Measurements from ENCODE around the gene UBTF. TPM values are rescaled to one million over a fixed set of nuclear protein-coding genes. Genes with fewer than 3 reads are reported as not detected.

The UBTF gene
- total RNA-seq, 1 donor from 2014 or later: 23.7 TPM

DNA sequence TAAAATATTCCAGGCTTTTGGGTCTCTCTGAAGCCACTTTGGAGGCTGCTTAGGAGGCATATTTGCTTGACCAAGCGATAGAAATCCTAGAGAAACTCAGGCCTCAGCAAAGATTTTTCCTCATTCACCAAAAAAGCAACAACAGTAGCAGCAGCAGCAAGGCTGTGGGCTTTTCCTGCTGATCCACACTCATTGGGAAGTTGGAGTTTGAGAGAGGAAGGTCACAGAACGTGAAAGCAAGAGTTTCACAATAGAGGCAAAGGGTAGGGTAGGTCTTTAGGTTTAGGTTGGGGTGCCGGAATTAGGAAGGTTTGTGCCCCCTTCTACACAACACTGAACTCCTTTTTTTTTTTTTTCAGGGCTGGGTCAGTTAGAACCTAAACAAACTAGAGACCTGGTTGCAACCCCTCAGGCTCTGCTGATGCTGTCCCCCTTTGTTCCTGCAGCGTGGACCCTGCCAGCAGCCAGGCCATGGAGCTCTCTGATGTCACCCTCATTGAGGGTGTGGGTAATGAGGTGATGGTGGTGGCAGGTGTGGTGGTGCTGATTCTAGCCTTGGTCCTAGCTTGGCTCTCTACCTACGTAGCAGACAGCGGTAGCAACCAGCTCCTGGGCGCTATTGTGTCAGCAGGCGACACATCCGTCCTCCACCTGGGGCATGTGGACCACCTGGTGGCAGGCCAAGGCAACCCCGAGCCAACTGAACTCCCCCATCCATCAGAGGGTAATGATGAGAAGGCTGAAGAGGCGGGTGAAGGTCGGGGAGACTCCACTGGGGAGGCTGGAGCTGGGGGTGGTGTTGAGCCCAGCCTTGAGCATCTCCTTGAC lies 30.7 kb downstream of the UBTF start:
- H3K4me3 ChIP-seq: no peak overlapping the region
- H3K4me1 ChIP-seq: peaks cover 16% of the 10 kb centered on the region
- H3K79me2 ChIP-seq (ENCODE audit: low read depth): peaks cover 42% of the 10 kb centered on the region
- TF ChIP-seq EZH2phosphoT487 (IDR thresholded peaks at IDR 0.05): no peak
- TF ChIP-seq EZH2 (IDR thresholded peaks at IDR 0.05): no peak
- TF ChIP-seq, protein P1, sequence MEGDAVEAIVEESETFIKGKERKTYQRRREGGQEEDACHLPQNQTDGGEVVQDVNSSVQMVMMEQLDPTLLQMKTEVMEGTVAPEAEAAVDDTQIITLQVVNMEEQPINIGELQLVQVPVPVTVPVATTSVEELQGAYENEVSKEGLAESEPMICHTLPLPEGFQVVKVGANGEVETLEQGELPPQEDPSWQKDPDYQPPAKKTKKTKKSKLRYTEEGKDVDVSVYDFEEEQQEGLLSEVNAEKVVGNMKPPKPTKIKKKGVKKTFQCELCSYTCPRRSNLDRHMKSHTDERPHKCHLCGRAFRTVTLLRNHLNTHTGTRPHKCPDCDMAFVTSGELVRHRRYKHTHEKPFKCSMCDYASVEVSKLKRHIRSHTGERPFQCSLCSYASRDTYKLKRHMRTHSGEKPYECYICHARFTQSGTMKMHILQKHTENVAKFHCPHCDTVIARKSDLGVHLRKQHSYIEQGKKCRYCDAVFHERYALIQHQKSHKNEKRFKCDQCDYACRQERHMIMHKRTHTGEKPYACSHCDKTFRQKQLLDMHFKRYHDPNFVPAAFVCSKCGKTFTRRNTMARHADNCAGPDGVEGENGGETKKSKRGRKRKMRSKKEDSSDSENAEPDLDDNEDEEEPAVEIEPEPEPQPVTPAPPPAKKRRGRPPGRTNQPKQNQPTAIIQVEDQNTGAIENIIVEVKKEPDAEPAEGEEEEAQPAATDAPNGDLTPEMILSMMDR (IDR thresholded peaks at IDR 0.05): no peak
- H3K9me3 ChIP-seq (ENCODE audit: low read depth): no peaks in the 10 kb centered on the region
- peaks cover 41% of the 10 kb centered on the region for H3F3A ChIP-seq (ENCODE audit: low read depth)
- peaks cover 8% of the 10 kb centered on the region for H3K36me3 Mint-ChIP-seq
- H3K27ac Mint-ChIP-seq: no peak overlapping the region
- H3K4me2 ChIP-seq: peak overlapping the region; percentile 92
- H4K20me1 ChIP-seq (ENCODE audit: low read depth): peaks cover 23% of the 10 kb centered on the region
- H3K4me1 Mint-ChIP-seq: peaks cover 33% of the 10 kb centered on the region
- H3K27me3 ChIP-seq: no peaks in the 10 kb centered on the region
- H3K27me3 Mint-ChIP-seq (ENCODE audit: insufficient read depth, low read depth): peaks cover 14% of the 10 kb centered on the region
- H2AFZ ChIP-seq (replicated peaks): no peak overlapping the region
- H3K27ac ChIP-seq: no peak overlapping the region
- H3K9me3 Mint-ChIP-seq: no peaks in the 10 kb centered on the region
- peak overlapping the region; percentile 78 for H3K9ac ChIP-seq
- H3K4me3 Mint-ChIP-seq: peak overlapping the region; percentile 99
- no peak for DNase-seq (ENCODE audit: low spot score)
- no peaks in the 10 kb centered on the region for H3K36me3 ChIP-seq

DNA sequence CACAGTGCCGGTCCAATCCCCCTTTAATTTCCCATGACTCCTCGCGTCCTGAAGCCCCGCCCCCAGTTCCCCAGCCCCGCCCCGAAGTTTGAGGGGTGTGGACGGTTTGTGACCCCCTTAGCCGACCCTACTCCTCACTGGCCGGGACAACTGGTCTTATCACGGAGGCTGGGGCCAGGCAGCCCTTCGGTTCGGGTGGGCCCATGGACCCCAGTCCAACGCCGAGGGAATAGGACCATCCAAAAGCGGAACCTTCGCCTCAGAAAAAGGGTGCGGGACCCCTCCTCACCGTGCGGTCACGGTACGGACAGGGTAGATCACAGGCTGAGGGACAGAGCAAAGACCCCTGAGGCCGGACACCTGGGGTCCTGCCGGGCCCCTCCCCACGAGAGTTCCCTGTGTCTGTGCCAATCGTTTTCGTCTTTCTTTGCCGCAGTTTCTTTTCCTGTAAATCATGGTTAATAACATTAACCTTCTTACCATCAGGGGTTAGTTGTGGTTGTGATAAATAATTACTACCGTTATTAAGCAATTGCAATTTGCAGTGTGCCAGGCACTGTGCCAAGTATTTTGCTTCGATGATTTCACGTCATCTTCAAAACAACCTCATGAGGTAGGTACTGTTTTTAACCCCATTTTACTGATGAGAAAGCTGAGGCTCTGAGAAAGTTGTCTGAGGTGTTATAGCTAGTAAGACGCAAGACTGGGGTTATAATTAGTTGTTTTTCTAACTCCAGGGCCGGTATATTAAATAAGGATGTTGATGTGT lies 32.2 kb downstream of the UBTF start:
- peaks cover 16% of the 10 kb centered on the region for H3K4me1 ChIP-seq
- H2AFZ ChIP-seq (replicated peaks): peak overlapping the region; percentile 100
- Mint-ChIP-seq H3K9me3 (no peaks in the 10 kb centered on the region), H3K4me3 (peak overlapping the region; percentile 99), H3K36me3 (peaks cover 10% of the 10 kb centered on the region), H3K4me1 (peaks cover 35% of the 10 kb centered on the region), H3K27ac (peak overlapping the region; percentile 96), H3K27me3 (ENCODE audit: insufficient read depth, low read depth) (peaks cover 14% of the 10 kb centered on the region)
- peaks cover 56% of the 10 kb centered on the region for H3K79me2 ChIP-seq (ENCODE audit: low read depth)
- H3K4me2 ChIP-seq: peak overlapping the region; percentile 92
- no peak for TF ChIP-seq EZH2phosphoT487 (IDR thresholded peaks at IDR 0.05)
- no peak for TF ChIP-seq EZH2 (IDR thresholded peaks at IDR 0.05)
- TF ChIP-seq, protein P1 (IDR thresholded peaks at IDR 0.05): no peak
- peaks cover 33% of the 10 kb centered on the region for H3F3A ChIP-seq (ENCODE audit: low read depth)
- no peaks in the 10 kb centered on the region for H3K27me3 ChIP-seq
- peak overlapping the region; percentile 68 for H3K27ac ChIP-seq
- no peaks in the 10 kb centered on the region for H3K36me3 ChIP-seq
- H3K9ac ChIP-seq: peak overlapping the region; percentile 78
- peaks cover 36% of the 10 kb centered on the region for H4K20me1 ChIP-seq (ENCODE audit: low read depth)
- H3K4me3 ChIP-seq: peak overlapping the region; percentile 88
- DNase-seq (ENCODE audit: low spot score): no peak
- H3K9me3 ChIP-seq (ENCODE audit: low read depth): no peaks in the 10 kb centered on the region

DNA sequence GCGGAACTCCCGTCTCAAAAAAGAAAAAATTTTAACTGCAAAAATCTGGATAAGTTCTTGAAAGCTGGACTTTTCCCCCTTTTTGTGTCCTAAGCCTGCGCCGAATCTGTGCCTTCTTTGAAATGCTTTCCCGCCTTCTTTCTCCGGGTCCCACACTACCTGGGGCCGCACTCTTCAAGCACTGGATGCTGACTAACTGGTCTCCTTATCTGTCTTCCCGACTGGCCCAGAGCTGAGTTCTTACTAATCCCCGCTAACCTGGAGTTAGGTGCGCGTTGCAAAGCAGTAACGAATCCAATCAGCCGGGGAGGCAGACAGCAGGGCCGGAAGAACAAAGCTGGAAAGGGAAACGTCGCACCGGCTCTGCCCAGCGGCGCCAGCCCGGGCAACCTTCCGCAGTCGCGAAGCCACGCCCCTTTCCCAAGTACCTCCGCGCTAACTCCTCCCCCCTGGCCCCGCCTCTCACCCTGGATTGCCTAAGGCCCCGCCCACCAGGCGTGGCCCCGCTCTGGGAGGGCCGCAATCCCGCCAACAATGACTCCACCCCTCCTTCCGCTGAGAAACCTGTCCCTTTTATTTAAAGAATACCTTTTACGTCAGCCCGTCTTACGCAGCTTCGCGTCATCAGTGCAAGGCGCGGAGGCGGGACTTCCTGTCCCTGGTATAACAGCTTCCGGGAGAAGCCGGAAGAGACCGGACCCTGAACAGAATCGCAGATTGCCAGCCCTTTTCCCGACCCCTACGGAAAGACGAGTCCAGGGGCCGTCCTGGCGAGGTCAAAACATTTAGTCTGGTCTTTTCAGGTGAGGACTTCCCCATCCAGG lies 33.0 kb downstream of the UBTF start, which contains the start of gene TMUB2:
TMUB2 (plus strand) TSS at position 666 of the 824 bp plus-strand sequence. CDS start 737 bp downstream, outside the sequence.
- Histone ChIP-seq H3K4me2 (peak within 1 kb of the TSS; percentile 92), H2AFZ (replicated peaks) (peak within 1 kb of the TSS; percentile 100), H3F3A (ENCODE audit: low read depth) (peaks cover 25% of the 10 kb centered on the region), H3K9ac (peak within 1 kb of the TSS; percentile 83), H3K4me3 (peak within 1 kb of the TSS; percentile 88), H3K36me3 (peaks cover 7% of the 10 kb centered on the region), H3K9me3 (ENCODE audit: low read depth) (no peaks in the 10 kb centered on the region), H3K27me3 (no peaks in the 10 kb centered on the region), H4K20me1 (ENCODE audit: low read depth) (peaks cover 36% of the 10 kb centered on the region), H3K4me1 (peaks cover 16% of the 10 kb centered on the region), H3K27ac (peak within 1 kb of the TSS; percentile 83), H3K79me2 (ENCODE audit: low read depth) (peaks cover 64% of the 10 kb centered on the region)
- H3K27me3 Mint-ChIP-seq (ENCODE audit: insufficient read depth, low read depth): peaks cover 17% of the 10 kb centered on the region
- H3K4me3 Mint-ChIP-seq: peak within 1 kb of the TSS; percentile 99
- peaks cover 17% of the 10 kb centered on the region for H3K36me3 Mint-ChIP-seq
- peak; percentile 100 for DNase-seq (ENCODE audit: low spot score)
- H3K9me3 Mint-ChIP-seq: peaks cover 3% of the 10 kb centered on the region
- peaks cover 33% of the 10 kb centered on the region for H3K4me1 Mint-ChIP-seq
- TF ChIP-seq, protein P1 (IDR thresholded peaks at IDR 0.05): no peak
- peak within 1 kb of the TSS; percentile 96 for H3K27ac Mint-ChIP-seq

Measured in neural progenitor cell (in vitro differentiated cells).